ENCODE results near the gene ALDH4A1.

DNA sequence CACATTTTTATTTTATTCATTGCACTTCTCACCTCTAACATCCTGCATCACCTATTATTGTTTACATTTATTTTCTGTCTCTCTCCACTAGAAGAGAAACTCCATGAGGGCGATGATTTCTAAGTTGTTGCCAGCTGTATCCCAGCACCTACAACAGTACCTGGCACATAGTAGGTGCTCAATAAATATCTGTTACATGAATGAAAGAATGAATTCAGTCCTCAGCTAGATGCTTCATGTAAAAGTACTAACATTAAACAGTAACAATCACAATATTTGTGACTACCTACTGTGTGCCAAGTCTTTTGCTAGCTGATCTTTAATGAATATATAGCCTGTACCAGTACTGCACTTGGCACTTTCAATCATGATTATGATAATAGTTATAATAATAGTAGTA, 45.9 kb downstream of the ALDH4A1 start:
- TF ChIP-seq, protein P1, sequence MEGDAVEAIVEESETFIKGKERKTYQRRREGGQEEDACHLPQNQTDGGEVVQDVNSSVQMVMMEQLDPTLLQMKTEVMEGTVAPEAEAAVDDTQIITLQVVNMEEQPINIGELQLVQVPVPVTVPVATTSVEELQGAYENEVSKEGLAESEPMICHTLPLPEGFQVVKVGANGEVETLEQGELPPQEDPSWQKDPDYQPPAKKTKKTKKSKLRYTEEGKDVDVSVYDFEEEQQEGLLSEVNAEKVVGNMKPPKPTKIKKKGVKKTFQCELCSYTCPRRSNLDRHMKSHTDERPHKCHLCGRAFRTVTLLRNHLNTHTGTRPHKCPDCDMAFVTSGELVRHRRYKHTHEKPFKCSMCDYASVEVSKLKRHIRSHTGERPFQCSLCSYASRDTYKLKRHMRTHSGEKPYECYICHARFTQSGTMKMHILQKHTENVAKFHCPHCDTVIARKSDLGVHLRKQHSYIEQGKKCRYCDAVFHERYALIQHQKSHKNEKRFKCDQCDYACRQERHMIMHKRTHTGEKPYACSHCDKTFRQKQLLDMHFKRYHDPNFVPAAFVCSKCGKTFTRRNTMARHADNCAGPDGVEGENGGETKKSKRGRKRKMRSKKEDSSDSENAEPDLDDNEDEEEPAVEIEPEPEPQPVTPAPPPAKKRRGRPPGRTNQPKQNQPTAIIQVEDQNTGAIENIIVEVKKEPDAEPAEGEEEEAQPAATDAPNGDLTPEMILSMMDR (IDR thresholded peaks at IDR 0.05), result no peak
- TF ChIP-seq SMAD4 (CRISPR knock-in tag; IDR thresholded peaks at IDR 0.05) (no peak), NFYB (CRISPR knock-in tag; conservative IDR thresholded peaks at IDR 0.05; ENCODE audit: low read depth) (no peak), JUN (CRISPR knock-in tag; IDR thresholded peaks at IDR 0.05) (no peak), TEAD4 (CRISPR knock-in tag; IDR thresholded peaks at IDR 0.05) (no peak)
- TF ChIP-seq, protein P2, sequence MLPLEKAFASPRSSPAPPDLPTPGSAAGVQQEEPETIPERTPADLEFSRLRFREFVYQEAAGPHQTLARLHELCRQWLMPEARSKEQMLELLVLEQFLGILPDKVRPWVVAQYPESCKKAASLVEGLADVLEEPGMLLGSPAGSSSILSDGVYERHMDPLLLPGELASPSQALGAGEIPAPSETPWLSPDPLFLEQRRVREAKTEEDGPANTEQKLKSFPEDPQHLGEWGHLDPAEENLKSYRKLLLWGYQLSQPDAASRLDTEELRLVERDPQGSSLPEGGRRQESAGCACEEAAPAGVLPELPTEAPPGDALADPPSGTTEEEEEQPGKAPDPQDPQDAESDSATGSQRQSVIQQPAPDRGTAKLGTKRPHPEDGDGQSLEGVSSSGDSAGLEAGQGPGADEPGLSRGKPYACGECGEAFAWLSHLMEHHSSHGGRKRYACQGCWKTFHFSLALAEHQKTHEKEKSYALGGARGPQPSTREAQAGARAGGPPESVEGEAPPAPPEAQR (CRISPR knock-in tag; IDR thresholded peaks at IDR 0.05), result no peak
- TF ChIP-seq, protein P3, sequence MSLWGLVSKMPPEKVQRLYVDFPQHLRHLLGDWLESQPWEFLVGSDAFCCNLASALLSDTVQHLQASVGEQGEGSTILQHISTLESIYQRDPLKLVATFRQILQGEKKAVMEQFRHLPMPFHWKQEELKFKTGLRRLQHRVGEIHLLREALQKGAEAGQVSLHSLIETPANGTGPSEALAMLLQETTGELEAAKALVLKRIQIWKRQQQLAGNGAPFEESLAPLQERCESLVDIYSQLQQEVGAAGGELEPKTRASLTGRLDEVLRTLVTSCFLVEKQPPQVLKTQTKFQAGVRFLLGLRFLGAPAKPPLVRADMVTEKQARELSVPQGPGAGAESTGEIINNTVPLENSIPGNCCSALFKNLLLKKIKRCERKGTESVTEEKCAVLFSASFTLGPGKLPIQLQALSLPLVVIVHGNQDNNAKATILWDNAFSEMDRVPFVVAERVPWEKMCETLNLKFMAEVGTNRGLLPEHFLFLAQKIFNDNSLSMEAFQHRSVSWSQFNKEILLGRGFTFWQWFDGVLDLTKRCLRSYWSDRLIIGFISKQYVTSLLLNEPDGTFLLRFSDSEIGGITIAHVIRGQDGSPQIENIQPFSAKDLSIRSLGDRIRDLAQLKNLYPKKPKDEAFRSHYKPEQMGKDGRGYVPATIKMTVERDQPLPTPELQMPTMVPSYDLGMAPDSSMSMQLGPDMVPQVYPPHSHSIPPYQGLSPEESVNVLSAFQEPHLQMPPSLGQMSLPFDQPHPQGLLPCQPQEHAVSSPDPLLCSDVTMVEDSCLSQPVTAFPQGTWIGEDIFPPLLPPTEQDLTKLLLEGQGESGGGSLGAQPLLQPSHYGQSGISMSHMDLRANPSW (CRISPR knock-in tag; conservative IDR thresholded peaks at IDR 0.05; ENCODE audit: low read depth), result no peak
- TF ChIP-seq, protein P4, sequence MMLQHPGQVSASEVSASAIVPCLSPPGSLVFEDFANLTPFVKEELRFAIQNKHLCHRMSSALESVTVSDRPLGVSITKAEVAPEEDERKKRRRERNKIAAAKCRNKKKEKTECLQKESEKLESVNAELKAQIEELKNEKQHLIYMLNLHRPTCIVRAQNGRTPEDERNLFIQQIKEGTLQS (CRISPR knock-in tag; conservative IDR thresholded peaks at IDR 0.05), result no peak
